GM21737 (cell line): ENCODE measurements around the gene ABCG2.
"Not testable (repeated sequence)": the region's sequence is repeated elsewhere in the genome, so short reads cannot be mapped to it uniquely, and the experiment has no call there.

Source experiments
- ATAC-seq: cut with Tn5 transposase; IDR thresholded peaks from one replicate; pipeline ENCODE4 v1.9.1; 2021; ENCODE audit warnings: mild to moderate bottlenecking, moderate library complexity; ENCODE audit not compliant: unreplicated experiment

ABCG2 gene

DNA sequence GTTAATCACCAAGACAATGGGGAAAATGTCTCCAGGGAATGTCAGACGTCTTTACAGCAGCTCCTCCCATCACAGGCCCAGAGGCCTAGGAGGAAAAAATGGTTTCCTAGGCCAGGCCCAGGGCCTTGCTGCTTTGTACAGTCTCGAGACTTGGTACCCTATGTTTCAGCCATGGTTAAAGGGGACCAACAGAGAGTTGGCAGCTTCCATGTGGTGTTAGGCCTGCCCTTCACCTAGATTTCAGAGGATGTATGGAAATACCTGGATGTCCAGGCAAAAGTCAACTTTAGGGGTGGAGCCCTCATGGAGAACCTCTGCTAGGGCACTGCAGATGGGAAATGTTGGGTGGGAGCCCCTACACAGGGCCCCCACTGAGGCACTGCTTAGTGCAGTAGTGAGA, 38.5 kb downstream of the ABCG2 start:
- no peak for ATAC-seq

DNA sequence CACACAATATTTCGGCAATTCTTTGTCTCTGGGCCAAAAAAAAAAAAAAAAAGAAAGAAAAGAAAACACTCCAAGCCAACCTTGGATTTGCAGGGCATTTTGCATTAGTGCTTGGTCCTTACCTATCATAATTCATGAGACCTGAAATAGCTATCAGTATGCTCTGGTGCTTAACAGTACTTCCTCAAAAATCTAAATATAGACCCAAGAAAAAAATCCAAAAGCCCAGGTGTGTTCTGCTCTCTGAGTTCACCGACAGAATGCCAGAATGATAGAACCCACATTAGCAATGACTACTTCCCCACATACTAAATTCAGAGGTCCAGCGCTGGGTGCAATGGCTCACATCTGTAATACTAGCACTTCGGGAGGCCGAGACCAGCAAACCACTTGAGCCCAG, 42.9 kb downstream of the ABCG2 start:
- ATAC-seq = no peak

DNA sequence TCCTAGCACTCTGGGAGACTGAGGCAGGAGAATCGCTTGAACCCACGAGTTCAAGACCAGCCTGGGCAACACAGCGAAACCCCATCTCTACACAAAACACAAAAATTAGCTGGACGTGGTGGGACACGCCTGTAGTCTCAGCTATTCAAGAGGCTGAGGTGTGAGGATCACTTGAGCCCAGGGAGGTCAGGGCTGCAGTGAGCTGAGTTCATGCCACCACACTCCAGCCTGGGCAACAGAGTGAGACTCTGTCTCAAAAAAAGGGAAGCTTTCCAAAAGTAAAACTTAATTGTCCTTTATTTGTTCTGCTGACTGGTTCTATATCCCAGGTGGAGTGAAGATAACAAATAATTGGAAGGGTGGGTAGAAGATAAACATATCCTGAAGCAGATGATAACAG, 45.6 kb downstream of the ABCG2 start:
- no peak for ATAC-seq

DNA sequence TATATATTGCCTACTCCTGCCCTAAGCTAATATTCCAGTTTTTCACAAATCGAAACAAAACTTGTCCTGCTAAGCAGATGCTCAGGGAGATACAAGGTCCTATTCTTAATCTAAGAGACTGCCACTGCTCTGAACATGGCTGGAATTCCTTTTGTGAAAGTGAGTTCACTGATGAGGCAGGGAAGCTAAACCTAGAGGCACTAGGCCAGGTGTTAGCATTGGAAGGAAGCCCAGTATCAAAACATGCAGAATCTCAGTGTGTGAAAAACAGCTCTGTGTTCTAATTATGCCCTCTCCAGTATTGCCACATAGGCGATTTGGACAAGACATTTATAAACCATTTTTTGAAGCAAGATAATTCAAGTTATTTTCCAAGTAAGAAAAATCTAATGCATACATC, 47.6 kb downstream of the ABCG2 start:
- ATAC-seq = no peak

DNA sequence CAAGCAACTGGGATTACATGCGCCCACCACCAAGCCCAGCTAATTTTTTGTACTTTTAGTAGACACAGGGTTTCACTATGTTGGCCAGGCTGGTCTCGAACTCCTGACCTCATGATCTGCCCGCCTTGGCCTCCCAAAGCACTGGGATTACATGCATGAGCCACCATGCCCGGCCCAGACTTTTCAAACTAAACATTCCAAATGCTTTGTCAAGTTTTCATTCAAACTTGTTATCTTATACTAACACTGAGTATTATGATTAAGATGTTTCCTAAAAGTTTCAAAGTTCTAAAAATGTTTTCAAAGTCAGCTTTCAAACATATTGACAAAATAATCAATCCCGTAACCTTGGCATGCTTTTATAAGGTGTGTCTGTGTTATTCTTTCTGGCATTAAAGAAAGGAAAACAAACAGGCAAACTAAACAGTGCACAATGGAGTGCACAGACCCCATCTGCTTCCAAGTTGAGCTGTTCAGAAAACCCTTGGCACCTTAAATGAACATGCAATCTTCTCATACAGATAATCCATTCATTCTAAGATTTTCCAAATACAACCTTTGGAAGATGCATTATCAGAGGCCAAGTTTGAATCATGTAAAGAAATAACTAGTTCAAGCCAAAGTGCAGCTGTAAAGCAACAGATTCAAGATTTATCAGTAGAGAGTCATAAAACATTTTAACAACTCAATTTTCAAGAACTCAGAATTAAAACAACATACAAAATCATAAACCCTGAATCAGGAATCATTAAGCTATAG, 49.1 kb downstream of the ABCG2 start:
- no peak for ATAC-seq

DNA sequence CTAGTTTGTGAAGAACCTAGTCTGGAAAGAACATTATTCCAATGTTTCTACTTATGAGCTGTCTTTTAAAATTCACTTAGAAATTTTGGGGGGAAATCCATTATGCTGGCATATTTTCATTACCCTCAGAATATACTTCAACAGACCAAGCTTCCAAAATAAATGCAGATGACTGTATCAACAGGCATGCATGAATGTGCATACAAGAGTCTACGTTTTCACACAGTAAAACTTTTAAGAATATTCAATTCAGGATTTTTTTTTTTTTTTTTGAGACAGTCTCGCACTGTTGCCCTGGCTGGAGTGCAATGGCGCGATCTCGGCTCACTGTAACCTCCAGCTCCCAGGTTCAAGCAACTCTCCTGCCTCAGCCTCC, 49.7 kb downstream of the ABCG2 start:
- ATAC-seq = no peak

DNA sequence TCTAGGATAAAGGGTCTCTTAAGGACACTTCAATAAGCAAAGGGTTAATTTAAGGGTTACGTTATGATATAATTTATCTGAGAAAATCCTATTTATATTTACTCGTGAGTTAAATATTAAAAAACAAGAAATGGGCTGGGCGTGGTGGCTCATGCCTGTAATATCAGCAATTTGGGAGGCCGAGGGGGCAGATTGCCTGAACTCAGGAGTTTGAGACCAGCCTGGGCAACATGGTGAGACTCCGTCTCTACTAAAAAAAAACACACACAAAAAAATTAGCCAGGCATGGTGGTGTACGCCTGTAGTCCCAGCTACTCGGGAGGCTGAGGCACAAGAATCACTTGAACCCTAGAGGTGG, 50.4 kb downstream of the ABCG2 start:
- ATAC-seq = not testable (repeated sequence)

DNA sequence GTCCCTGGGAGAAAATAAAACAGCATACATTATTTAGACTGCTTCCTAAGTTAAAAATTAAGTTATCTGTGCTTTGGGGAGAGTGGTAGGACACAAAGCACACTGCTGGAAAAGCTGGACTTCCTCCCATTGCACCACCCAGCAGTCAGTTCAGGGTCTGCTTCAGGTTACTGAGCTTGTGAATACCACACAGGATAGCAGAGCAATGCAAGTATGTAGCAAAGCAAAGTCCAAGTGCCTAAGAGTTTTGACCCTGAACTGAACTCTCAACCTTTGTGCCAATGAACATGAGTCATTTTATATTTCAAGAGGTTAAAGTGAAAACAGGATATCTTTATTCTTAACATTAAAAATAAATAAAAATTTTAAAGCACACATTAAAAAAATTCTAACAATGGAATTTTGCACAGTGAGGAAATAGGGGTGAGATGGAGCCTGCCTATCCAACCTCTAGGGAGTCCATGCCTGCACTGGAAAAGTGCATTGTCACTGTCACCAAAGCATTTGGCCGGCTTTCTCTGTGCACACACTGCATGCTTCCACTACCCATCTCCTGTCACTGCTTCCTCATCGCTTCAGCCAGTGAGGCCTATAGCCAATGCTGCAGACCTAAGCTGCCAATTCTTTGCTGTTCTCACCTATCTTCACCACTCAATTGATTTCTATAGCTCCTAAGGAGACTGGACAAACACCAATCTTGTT, 50.9 kb downstream of the ABCG2 start:
- no peak for ATAC-seq

DNA sequence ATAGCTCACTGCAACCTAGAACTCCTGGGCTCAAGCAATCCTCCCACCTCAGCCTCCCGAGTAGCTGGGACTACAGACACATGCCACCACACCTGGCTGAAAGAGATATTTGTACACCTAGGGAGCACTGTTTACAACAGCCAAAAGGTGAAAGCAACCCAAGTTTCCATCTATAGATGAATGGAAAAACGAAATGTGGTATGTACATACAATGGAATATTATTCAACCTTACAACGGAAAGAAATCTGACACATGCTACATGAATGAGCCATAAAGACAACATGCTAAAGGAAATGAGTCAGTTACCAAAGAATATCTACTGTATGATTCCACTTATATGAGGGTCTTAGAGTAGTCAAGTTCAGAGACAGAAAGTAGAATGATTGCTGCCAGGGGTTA, 52.2 kb downstream of the ABCG2 start:
- ATAC-seq = no peak

DNA sequence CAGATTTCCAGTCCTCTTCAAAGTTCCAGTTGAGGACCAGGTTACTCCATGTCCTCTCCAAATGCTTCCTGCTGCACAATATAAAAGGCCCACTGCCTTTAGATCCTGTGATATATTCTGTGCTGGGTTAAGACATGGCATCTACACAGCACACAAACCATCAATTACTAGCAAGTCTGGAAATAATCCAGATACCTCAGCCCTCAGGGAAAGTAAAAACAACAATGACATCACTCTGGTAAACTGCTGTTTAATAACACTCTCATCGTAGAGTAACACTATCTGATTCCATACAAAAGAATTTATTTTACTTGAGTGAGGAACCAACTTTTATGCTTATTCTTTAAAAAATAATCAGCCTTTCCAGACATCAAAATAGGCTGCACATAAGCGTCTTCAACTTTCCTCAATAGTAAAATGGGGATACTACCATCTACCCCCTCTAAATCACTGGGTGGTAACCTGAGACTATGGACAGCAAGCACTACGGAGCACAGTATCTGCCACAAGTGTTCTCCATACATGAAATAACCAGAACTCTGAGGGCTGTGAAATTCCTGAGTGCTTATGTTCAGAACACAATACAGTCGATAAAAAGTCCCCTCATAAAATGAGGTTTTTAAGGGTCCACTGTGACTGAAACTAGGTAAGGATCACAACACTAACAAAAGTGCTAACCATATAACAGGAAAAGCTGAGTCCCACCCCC, 53.4 kb downstream of the ABCG2 start:
- no peak for ATAC-seq

DNA sequence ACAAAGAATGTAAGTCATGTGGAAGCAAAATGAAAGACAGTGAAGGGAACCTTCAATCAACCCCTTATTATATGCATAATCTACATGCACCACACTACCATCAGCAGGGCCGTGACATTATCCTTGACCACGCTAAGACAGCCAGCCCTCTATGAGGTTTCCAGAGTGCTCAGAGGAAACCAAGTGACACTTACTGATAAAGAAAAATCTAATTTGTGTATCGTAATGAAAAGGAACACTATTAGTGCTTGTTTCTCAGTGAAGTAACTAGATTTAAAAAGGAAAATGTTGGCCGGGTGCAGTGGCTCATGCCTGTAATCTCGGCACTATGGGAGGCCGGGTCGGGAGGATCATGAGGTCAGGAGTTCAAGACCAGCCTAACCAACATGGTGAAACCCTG, 56.4 kb downstream of the ABCG2 start:
- no peak for ATAC-seq

DNA sequence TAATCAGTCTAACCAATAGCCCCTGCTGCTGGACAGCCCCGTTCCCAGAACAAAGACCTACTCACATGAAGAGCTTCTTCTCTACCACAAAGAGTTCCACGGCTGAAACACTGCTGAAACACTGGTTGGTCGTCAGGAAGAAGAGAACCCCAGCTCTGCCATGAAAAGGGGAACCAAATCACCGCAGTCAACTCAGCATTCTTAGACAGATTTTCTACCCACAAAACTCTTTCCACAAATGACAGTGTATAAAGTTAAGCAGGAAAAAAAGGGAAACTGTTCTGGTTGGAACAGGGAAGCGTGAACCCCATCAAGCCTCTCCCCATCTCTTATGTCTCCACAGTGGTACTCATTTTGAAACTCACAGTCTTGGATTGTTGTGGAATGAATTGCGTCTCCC, 57.3 kb downstream of the ABCG2 start:
- ATAC-seq = no peak

DNA sequence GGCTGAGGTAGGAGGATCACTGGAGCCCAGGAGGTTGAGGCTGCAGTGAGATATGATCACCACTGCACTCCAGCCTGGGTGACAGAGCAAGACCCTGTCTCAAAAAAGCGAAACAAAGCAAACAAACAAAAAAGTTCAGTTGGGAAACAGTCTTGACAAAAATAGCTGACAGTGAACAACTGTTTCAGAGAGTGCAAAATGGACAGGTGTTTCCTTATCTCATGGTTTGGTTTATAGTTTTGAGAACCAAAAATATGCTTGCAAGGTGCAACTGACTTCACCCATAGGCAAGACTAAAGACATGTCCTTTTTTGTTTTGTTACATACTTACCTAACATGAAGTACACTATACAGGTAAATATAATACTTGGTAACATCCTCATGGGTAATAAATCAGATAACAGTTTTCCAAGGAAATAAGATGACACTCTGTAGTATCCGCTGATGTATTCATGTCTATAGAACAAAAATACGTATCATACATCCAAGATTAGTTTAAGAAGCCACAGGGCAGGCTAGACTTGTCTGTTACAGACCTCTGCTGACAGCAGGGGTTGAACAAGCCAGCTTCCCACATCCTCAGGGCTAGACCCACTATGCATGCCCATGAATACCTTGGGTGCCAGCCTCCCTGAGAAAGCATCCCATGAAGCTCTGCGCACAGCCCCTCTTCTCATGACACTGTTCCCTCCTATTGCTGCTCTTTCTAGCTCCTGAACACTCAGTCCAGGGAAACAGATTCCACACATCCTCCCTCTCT, 59.3 kb downstream of the ABCG2 start:
- no peak for ATAC-seq

DNA sequence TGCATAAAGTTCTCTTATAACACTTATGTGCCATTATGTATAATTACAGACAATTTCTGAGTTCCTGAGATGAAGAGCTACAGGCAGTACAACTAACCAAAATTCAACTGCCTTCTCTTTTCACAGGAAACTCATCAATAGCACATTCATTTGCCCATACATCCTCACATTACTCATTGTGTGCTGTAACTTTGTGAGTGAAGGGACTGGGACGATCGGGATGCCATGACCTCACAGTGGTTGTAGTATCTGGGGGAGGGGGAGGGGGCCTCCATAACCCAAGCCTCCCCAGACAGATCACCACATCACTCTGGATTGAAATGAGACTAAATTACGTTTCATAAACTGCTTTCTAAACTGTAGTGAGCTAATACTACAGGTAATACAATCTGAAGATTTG, 60.7 kb downstream of the ABCG2 start:
- ATAC-seq = no peak

DNA sequence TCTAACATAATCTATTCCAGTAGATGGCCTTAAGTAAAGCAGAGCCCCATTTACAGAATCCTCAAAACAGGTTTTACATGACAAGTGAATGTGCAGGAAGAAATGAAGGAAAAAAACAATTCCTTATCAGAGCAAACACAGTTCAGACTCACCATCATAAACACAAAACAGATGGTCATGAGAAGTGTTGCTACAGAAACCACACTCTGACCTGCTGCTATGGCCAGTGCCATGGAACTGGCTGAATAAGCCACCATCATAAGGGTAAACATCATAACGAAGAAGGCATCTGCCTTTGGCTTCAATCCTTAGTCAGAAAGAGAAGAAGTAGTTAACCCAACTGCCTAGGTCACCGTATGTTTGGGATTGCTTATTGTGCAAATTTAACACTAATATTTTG, 61.1 kb downstream of the ABCG2 start:
- ATAC-seq = no peak

DNA sequence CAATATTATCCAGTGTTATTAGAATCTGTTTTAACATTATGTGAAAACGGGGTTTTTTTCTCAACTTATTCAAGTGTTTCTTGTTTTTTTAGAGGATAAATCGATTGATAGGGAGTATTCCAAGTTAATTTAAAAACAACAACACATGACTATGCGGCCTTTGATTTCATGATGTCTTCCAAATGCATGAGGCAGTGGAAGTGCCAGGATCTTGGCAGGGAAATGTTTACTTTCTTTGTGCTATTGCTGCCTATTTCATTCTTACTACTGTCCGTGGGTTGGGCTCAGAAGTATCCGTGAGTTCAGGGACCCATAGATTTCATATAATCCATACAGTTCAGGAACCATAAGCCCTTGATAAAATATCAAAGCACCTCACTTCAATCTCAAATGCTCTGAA, 64.6 kb downstream of the ABCG2 start:
- no peak for ATAC-seq

DNA sequence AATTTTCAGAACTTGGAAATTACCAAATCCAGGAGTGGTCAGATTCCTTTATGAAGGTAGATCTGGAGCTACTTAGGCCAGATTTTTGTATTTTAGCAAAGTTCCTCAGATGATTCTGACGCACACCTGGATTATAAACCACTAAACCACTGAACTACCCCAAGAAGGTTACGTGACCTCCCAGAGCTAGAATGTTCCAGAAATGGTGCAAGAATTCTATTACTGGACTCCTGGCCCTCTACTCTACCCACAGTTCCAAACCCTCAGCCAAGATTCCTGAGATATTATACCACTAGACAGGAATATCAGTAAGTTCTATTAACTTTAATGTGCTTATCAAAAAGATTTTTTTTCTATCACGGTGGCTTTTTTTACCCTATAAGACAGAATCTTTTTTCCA, 67.1 kb downstream of the ABCG2 start:
- no peak for ATAC-seq

DNA sequence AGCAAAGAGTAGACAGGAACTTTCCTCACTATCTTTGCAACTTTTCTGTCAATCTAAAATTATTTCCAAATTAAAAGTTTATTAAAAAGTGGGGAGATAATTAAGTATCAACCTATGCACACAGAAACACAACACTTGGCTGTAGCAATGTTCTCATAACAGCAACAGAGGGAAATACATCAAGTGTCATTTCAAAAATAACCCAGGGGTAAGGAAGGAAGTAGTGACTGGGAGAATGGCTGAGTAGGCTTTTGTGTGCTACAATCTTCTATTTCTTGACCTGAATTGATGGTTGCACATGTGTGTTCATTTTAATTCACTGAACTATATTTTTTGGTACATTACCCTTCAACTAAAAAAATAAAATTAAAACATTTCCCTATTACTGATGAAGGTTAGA, 67.5 kb downstream of the ABCG2 start:
- no peak for ATAC-seq

DNA sequence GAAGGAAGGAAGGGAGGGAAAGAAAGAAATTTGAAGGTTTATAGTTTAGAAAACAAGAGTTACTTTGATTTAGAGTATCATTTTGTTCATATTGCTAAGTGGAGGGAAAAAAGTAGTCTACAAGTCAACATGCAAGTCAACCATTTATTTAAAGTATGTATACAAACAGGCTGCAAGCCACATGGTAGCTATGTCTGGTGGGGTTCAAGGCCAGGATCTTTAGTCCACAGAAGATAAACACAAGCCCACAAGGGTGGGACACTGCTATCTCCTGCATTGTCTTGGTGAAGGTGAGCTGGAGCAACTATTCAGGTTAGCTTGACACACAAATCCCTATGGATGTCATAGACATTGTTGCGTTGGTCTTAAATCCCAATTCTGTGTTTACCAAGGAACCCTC, 71.4 kb downstream of the ABCG2 start:
- ATAC-seq = no peak

DNA sequence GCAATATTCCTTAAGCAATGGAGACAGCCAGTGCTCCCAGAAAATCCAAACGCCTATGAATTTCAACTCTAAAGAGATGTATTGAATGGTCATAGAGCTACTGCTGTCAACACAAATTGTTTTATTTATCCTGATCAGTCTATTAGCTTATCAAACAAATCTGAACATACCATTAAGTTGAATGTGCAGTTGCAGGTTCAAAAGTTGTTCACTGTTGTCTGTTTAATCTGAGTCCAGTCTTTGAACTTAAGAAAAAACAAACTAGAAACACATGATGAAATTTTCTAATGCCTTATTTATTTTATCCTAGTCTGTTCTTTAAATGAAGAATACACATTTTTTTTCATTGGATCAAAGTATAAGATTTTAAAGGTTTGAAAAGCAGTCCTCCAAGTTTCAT, 77.8 kb downstream of the ABCG2 start:
- no peak for ATAC-seq

DNA sequence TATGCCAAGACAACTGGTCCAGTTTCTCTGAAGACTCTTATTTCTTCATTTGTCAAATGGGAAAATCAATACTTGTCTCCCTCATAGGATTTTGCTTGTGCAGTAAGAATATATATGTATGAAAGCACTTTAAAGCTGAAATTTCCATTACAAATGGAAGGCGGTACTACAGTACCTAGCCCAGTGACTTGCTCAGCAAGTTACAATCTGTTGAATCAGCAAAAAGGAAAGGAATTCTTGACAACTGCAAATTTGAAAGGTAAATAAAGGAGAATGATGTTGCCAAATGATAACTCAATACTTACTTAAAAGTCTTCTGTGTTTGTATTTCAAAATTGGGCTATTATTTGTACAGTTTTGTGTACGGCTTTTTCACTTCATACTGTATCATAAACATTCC, 79.9 kb downstream of the ABCG2 start:
- ATAC-seq = no peak
